GM21576 (cell line): ENCODE measurements around the gene SRRM3.
"Not testable (repeated sequence)": the region's sequence is repeated elsewhere in the genome, so short reads cannot be mapped to it uniquely, and the experiment has no call there.

Experiments
- ATAC-seq: cut with Tn5 transposase; IDR thresholded peaks from one replicate; pipeline ENCODE4 v1.9.1; 2021; ENCODE audit warnings: mild to moderate bottlenecking, moderate library complexity; ENCODE audit not compliant: unreplicated experiment

Gene SRRM3, protein sequence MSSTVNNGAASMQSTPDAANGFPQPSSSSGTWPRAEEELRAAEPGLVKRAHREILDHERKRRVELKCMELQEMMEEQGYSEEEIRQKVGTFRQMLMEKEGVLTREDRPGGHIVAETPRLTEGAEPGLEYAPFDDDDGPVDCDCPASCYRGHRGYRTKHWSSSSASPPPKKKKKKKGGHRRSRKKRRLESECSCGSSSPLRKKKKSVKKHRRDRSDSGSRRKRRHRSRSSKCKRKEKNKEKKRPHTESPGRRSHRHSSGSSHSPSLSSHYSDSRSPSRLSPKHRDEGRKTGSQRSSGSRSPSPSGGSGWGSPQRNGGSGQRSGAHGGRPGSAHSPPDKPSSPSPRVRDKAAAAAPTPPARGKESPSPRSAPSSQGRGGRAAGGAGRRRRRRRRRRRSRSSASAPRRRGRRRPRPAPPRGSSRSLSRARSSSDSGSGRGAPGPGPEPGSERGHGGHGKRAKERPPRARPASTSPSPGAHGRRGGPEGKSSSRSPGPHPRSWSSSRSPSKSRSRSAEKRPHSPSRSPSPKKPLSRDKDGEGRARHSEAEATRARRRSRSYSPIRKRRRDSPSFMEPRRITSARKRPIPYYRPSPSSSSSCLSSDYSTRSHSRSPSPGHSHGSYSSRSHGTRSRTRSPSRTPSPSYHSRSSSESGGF

DNA sequence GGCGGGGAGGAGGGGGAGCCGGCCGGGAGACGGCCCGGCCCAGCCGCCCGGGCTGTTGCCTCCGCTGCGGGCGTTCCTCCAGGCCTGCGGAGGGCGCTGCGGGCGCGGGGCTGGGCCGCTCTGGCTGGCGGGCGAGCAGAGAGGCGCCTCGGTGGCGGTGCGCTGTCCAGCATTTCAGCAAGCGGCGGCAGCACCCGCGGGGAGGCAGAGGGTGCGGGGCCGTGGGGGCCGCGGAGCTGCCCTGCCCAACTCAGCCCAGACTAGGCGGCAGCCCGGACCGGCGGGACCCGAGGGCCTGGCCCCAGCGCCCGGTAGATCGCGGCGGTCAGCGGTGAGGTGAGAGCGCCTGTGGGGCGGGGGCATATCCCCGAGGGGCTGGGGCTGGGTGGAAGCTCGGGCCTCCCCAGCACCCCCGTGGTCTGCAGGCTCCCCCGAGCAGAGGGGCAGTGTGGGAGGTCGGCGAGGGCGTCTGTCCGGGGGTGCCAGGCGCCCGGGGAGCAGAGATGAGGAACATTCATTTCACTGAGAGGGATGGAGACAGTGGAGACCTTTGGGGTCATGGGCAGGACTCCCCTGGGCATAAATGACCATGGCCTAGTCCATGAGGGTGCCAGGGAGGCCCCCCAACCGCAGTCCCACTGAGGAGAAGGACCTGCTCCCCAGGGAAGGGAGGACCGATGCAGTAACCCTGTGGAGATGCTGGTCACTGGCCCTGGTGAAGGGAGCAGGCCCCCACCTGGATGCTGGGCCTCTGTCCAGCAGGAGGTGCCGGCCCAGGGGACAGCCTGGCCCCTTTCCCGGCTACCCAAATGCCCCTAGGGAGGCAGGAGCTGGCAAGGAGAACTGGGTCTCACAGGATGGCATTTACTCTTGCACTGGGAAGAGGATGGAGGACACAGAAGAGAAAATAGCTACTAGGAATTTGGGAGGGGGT lies at the start of gene SRRM3:
TSS of gene SRRM3 (plus strand) at position 165 of the 934 bp plus-strand sequence. CDS start 33,171 bp downstream, outside the sequence.
- ATAC-seq: peak; percentile 67

GRCh38 chr7:76151932-76152331 lies 49.8 kb upstream of the SRRM3 start:
- ATAC-seq: no peak

DNA sequence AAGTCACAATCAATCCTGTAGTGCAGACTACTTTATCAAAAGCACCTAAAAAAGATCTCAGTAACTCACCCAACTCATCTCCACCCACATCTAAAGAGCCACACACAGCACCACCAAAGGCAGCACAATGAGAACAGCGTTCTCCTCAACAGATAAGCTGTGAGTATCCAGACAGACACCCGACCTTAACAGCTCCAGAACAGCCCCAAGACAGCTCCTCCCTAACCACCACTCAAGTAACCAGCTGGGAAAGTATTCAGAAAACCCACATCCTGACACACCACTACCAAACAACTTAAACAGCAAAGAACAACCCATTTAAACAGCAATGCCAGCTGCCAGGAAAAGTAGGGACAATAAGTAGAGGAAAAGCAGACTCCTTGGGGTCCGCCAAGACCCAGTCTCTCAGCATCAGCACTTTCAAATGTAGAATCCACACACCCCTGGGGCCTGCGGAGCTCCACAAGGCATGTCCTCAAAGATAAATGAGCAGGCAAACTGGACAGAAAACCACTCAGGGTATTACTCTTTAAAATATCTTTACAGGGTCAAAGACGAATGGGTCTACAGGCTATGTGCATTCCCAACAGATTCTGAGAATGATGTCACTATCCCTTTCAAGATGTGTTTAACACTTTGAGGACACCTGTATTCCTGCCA lies 48.0 kb upstream of the SRRM3 start:
- ATAC-seq: not testable (repeated sequence)

- ATAC-seq: no peak
These were observed 45.8 kb upstream of the SRRM3 start for GRCh38 chr7:76155938-76156337.

- ATAC-seq: not testable (repeated sequence)
These were observed 44.6 kb upstream of the SRRM3 start for GRCh38 chr7:76156992-76157685.

DNA sequence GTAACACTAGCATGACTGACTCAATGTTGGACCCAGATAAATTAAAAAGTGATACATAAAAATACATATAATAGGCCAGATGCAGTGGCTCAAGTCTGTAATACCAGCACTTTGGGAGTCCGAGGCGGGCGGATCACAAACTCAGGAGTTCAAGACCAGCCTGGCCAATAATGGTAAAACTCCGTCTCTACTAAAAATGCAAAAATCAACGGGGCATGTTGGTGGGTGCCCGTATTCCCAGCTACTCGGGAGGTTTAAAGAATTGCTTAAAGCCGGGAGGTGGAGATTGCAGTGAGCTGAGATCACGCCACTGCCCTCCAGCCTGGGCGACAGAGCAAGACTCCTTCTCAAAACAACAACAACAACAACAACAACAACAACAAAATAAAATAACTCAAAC lies 43.3 kb upstream of the SRRM3 start:
- ATAC-seq: not testable (repeated sequence)

- ATAC-seq: not testable (repeated sequence)
These were observed 39.1 kb upstream of the SRRM3 start for GRCh38 chr7:76162416-76163170.

DNA sequence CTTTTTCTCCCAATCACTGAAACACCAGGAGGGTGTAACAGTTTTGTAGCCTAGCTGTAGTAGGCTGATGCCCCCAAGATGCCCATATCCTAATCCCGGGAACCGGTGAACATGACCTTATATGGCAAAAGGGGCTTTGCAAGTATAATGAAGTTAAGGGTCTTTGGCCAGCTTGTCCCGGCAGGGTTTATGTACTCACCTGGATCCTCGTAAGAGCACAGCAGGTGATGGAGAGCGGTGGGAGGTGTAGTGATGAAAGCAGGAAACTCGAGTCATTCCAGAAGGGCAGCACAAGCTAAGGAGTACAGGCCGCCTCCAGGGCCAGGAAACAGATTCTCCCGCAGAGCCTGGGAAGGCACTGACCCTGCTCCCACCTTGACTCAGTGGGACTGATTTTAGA lies 37.9 kb upstream of the SRRM3 start:
- not testable (repeated sequence) for ATAC-seq

GRCh38 chr7:76165106-76165972 lies 36.4 kb upstream of the SRRM3 start:
- no peak for ATAC-seq

DNA sequence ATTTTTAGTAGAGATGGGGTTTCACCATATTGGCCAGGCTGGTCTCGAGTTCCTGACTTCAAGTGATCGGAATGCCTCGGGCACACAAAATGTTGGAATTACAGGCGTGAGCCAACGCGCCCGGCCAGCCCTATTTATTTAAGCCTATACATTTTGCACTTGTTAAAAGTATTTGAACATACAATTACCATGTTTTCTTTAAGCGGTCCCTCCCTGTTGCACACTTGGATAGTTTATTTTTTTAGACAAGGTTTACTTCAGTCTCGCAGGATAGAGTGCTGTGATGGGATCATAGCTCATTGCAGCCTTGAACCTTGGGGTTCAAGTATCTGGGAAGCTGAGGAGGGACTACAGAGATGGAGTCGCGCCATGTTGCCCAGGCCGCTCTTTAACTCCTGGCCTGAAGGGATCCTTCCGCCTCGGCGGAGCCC lies 35.7 kb upstream of the SRRM3 start:
- ATAC-seq: no peak

GRCh38 chr7:76166404-76167255 lies 35.1 kb upstream of the SRRM3 start:
- ATAC-seq: peak; percentile 86

GRCh38 chr7:76173566-76174205 lies 28.0 kb upstream of the SRRM3 start:
- ATAC-seq: no peak

DNA sequence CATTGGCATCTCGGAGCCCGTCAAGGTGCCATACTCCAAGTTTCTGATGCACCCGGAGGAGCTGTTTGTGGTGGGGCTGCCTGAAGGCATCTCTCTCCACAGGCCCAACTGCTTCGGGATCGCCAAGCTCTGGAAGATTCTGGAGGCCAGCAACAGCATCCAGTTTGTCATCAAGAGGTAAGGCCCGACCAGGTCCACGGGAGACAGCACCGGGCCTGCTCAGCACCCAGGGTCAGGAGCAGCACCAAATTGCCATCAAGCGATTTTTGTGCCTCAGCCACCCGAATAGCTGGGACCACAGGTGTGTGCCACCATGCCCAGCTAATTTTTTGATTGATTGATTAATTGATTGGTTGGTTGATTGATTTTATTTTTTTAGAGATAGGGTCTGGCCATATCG lies 24.7 kb upstream of the SRRM3 start:
- ATAC-seq: not testable (repeated sequence)

GRCh38 chr7:76179686-76180085 lies 22.0 kb upstream of the SRRM3 start:
- ATAC-seq: no peak

GRCh38 chr7:76182225-76182960 lies 19.3 kb upstream of the SRRM3 start:
- no peak for ATAC-seq

GRCh38 chr7:76185187-76185896 lies 16.4 kb upstream of the SRRM3 start:
- ATAC-seq: no peak
